ENCODE results near the gene CYP2D6.
"Not testable (repeated sequence)": the region's sequence is repeated elsewhere in the genome, so short reads cannot be mapped to it uniquely, and the experiment has no call there.

Gene CYP2D6

GRCh38 chr22:42142771-42143461, 12.3 kb upstream of the CYP2D6 start:
- POLR2A ChIA-PET: no interaction called here
- DNase-seq (ENCODE audit: extremely low spot score): no peak

GRCh38 chr22:42141307-42142057, 10.9 kb upstream of the CYP2D6 start:
- DNase-seq (ENCODE audit: extremely low spot score); POLR2A ChIA-PET; CTCF ChIA-PET: not testable (repeated sequence)

More at GRCh38 chr22:42142771-42143461, 12.3 kb upstream of the CYP2D6 start:
- no peak for TF ChIP-seq CTCF (IDR thresholded peaks at IDR 0.05; ENCODE audit: control extremely low read depth, extremely low read depth, low read depth, missing control alignments)
- CTCF ChIA-PET: no interaction called here

GRCh38 chr22:42140153-42140552, 9.5 kb upstream of the CYP2D6 start:
- POLR2A ChIA-PET; DNase-seq (ENCODE audit: extremely low spot score); CTCF ChIA-PET: not testable (repeated sequence)

GRCh38 chr22:42139508-42139907, 8.9 kb upstream of the CYP2D6 start:
- CTCF ChIA-PET; DNase-seq (ENCODE audit: extremely low spot score); POLR2A ChIA-PET: not testable (repeated sequence)

GRCh38 chr22:42138972-42139371, 8.4 kb upstream of the CYP2D6 start:
- CTCF ChIA-PET: no interaction called here
- POLR2A ChIA-PET: interaction anchor here (0.6 kb wide), 1 partner anchor 247 kb away, joined by 7 read pairs; no protein-coding TSS in a partner anchor

GRCh38 chr22:42138122-42138770, 7.6 kb upstream of the CYP2D6 start:
- ChIA-PET POLR2A (interaction anchor here (0.6 kb wide), 2 partner anchors 36 to 246 kb away, joined by 3 to 7 read pairs; no protein-coding TSS in a partner anchor), CTCF (no interaction called here)

More at GRCh38 chr22:42138972-42139371, 8.4 kb upstream of the CYP2D6 start:
- TF ChIP-seq CTCF (IDR thresholded peaks at IDR 0.05; ENCODE audit: control extremely low read depth, extremely low read depth, low read depth, missing control alignments): no peak
- no peak for DNase-seq (ENCODE audit: extremely low spot score)

GRCh38 chr22:42135688-42136087, 5.1 kb upstream of the CYP2D6 start:
- CTCF ChIA-PET; DNase-seq (ENCODE audit: extremely low spot score); POLR2A ChIA-PET: not testable (repeated sequence)

More at GRCh38 chr22:42138122-42138770, 7.6 kb upstream of the CYP2D6 start:
- no peak for TF ChIP-seq CTCF (IDR thresholded peaks at IDR 0.05; ENCODE audit: control extremely low read depth, extremely low read depth, low read depth, missing control alignments)
- no peak for DNase-seq (ENCODE audit: extremely low spot score)

- CTCF ChIA-PET: interaction anchor here (0.8 to 1.7 kb wide), 2 partner anchors 14 to 17 kb away, joined by 3 to 4 read pairs; no protein-coding TSS in a partner anchor
- no peak for DNase-seq (ENCODE audit: extremely low spot score)
- TF ChIP-seq CTCF (IDR thresholded peaks at IDR 0.05; ENCODE audit: control extremely low read depth, extremely low read depth, low read depth, missing control alignments): no peak
- POLR2A ChIA-PET: no interaction called here
Observed at GRCh38 chr22:42134100-42135020, 3.8 kb upstream of the CYP2D6 start.
